ENCODE measurements around the gene SOX14. TPM values are rescaled to one million over a fixed set of nuclear protein-coding genes. Genes with fewer than 3 reads are reported as not detected.

The SOX14 gene
- total RNA-seq, 1 donor from 2014 or later, result not detected

- Mint-ChIP-seq H3K27ac (ENCODE audit: unreplicated experiment) (no peak overlapping the region), H3K36me3 (ENCODE audit: low read depth) (no peaks in the 10 kb centered on the region), H3K4me1 (ENCODE audit: low read depth) (no peaks in the 10 kb centered on the region), H3K9me3 (ENCODE audit: low read depth) (no peaks in the 10 kb centered on the region), H3K4me3 (ENCODE audit: unreplicated experiment) (no peak overlapping the region), H3K27me3 (ENCODE audit: low read depth) (peaks cover 20% of the 10 kb centered on the region)
- TF ChIP-seq CTCF (IDR thresholded peaks at IDR 0.05), result peak; percentile 60
- DNase-seq (ENCODE audit: low spot score), result no peak
These were observed 28.6 kb downstream of the SOX14 start for GRCh38 chr3:137792626-137793271.

- no peak overlapping the region for H3K27ac Mint-ChIP-seq (ENCODE audit: unreplicated experiment)
- H3K4me1 Mint-ChIP-seq (ENCODE audit: low read depth), result no peaks in the 10 kb centered on the region
These were observed 32.9 kb downstream of the SOX14 start for GRCh38 chr3:137796993-137797392.

GRCh38 chr3:137803215-137803614, 39.1 kb downstream of the SOX14 start:
- H3K4me1 Mint-ChIP-seq (ENCODE audit: low read depth), result no peaks in the 10 kb centered on the region
- no peak overlapping the region for H3K4me3 Mint-ChIP-seq (ENCODE audit: unreplicated experiment)
- TF ChIP-seq CTCF (IDR thresholded peaks at IDR 0.05), result no peak
- H3K27me3 Mint-ChIP-seq (ENCODE audit: low read depth), result peaks cover 6% of the 10 kb centered on the region
- H3K9me3 Mint-ChIP-seq (ENCODE audit: low read depth), result peaks cover 14% of the 10 kb centered on the region
- no peak for DNase-seq (ENCODE audit: low spot score)
- H3K27ac Mint-ChIP-seq (ENCODE audit: unreplicated experiment), result no peak overlapping the region
- H3K36me3 Mint-ChIP-seq (ENCODE audit: low read depth), result no peaks in the 10 kb centered on the region

More at GRCh38 chr3:137796993-137797392, 32.9 kb downstream of the SOX14 start:
- Mint-ChIP-seq H3K4me3 (ENCODE audit: unreplicated experiment) (no peak overlapping the region), H3K27me3 (ENCODE audit: low read depth) (peaks cover 16% of the 10 kb centered on the region), H3K36me3 (ENCODE audit: low read depth) (no peaks in the 10 kb centered on the region), H3K9me3 (ENCODE audit: low read depth) (no peaks in the 10 kb centered on the region)
- no peak for TF ChIP-seq CTCF (IDR thresholded peaks at IDR 0.05)
- DNase-seq (ENCODE audit: low spot score), result no peak

- H3K4me3 Mint-ChIP-seq (ENCODE audit: unreplicated experiment), result no peak overlapping the region
- H3K27ac Mint-ChIP-seq (ENCODE audit: unreplicated experiment), result no peak overlapping the region
- H3K4me1 Mint-ChIP-seq (ENCODE audit: low read depth), result no peaks in the 10 kb centered on the region
- no peaks in the 10 kb centered on the region for H3K36me3 Mint-ChIP-seq (ENCODE audit: low read depth)
- peaks cover 2% of the 10 kb centered on the region for H3K27me3 Mint-ChIP-seq (ENCODE audit: low read depth)
- DNase-seq (ENCODE audit: low spot score), result no peak
- H3K9me3 Mint-ChIP-seq (ENCODE audit: low read depth), result peaks cover 13% of the 10 kb centered on the region
- TF ChIP-seq CTCF (IDR thresholded peaks at IDR 0.05), result no peak
These were observed 43.9 kb downstream of the SOX14 start for GRCh38 chr3:137807998-137808397.

GRCh38 chr3:137809509-137809908, 45.4 kb downstream of the SOX14 start:
- no peaks in the 10 kb centered on the region for H3K36me3 Mint-ChIP-seq (ENCODE audit: low read depth)
- H3K9me3 Mint-ChIP-seq (ENCODE audit: low read depth), result peaks cover 4% of the 10 kb centered on the region
- H3K27ac Mint-ChIP-seq (ENCODE audit: unreplicated experiment), result no peak overlapping the region
- H3K4me1 Mint-ChIP-seq (ENCODE audit: low read depth), result no peaks in the 10 kb centered on the region
- no peak for DNase-seq (ENCODE audit: low spot score)
- H3K4me3 Mint-ChIP-seq (ENCODE audit: unreplicated experiment), result no peak overlapping the region
- peaks cover 2% of the 10 kb centered on the region for H3K27me3 Mint-ChIP-seq (ENCODE audit: low read depth)
- no peak for TF ChIP-seq CTCF (IDR thresholded peaks at IDR 0.05)

Data from chondrocyte (in vitro differentiated cells).